Tongue (tissue), 2 donors: ENCODE results near the gene MRPS18A. TPM values are rescaled to one million over a fixed set of nuclear protein-coding genes. Genes with fewer than 3 reads are reported as not detected.

Experiments used
- DNase-seq: peaks from one replicate; pipeline ENCODE4 v3.0.0-alpha.2; 2015
- total RNA-seq: library from RNA; depleted of rRNA; stranded (reverse); fragments of >200 nt; gene quantifications from one replicate; pipeline ENCODE4 v1.2.3, GENCODE V29; 2014

MRPS18A gene
- total RNA-seq, 1 donor from 2014 or later, result 31.4 TPM

DNA sequence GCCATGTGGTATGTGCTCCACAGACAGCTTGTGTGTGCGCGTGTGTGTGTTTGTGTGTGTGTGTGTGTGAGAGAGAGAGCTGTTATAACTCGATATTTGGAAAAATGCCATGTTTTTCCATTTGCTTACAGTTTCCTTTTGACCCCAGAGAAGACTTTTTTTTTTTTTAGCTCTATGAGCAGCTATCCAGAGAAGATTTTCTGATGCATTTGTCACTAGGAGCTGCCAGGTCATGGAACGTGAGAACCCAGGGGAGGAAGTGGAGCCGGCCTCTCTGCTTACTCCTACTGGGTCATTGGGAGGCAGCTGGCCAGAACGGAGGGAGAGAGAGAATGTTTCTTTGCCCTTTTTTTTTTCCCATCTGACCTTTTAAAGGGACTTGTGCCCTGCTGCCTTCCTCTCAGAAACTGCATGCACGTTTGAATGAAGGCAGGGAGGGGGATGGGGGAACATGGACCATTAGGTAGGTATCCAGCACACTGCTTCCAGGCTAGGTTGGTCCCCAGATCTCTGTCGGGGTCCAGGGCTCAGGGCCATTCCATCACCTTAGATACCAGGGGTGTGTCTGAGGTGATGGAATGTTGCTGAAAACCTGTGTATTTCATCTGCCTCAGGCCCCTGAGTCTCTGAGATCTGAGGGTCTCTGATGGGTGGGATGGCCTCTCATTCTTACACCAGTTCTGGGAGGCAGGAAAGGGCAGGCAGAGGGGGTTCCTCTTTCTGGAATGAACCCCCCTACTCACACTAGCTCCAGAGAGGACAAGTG, 11.2 kb upstream of the MRPS18A start:
- DNase-seq, result peak; percentile 76

DNA sequence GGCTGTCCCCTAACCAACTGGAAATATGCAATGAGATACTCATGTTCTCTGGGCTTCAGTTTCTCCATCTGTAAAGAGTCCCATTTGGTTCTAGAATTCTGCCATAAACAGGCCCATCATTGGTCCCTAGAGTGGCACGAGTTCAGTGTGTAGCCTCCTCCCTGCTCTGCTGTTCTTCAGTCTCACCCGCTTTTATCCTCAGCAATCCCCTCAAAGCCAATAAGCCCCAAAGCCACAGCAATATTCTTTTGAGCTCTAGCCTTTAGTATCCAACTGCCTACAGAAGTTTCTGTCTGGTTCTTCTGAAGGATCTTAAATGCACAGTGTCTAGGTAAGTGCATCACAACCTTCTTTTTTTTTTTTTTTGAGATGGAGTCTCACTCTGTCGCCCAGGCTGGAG, 9.8 kb upstream of the MRPS18A start:
- no peak for DNase-seq

DNA sequence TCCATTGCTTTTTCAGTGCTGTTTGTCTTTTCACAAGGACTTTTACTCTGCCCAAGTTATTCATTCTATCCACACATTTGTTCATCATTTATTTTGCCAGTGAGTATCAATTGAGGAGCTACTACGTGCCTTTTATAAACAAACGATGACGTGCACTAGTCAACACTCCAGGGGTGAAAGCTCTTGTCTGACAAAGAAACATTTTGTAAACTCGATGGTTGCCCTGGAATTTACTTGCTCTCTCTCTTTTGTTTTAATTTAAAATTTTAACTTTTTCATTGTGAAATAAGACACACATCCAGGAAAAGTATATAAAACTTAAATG, 8.3 kb upstream of the MRPS18A start:
- no peak for DNase-seq

GRCh38 chr6:43695215-43695966, 7.8 kb upstream of the MRPS18A start:
- DNase-seq, result peak; percentile 91

DNA sequence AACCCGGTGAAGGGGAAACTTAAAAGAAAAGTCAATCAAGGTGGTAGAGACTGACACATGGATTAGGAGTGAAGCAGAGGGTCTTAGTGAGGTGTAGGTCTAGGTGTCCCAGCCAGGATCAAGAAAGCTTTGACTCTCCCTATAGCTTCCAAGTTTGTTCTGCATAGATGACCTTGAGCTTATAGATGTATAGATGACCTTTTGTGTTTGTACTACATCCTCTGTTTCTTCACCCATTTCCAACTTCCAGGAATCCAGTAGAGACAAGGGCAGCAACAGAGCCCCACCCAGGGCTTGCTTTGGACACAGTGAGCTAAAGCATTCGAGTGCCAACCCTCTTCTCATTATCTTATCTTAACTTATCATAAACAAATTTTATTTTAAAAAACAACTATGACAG, 1.8 kb upstream of the MRPS18A start:
- DNase-seq, result no peak

- DNase-seq, result no peak
These were observed 533 bp downstream of the MRPS18A start for GRCh38 chr6:43687079-43687436.

DNA sequence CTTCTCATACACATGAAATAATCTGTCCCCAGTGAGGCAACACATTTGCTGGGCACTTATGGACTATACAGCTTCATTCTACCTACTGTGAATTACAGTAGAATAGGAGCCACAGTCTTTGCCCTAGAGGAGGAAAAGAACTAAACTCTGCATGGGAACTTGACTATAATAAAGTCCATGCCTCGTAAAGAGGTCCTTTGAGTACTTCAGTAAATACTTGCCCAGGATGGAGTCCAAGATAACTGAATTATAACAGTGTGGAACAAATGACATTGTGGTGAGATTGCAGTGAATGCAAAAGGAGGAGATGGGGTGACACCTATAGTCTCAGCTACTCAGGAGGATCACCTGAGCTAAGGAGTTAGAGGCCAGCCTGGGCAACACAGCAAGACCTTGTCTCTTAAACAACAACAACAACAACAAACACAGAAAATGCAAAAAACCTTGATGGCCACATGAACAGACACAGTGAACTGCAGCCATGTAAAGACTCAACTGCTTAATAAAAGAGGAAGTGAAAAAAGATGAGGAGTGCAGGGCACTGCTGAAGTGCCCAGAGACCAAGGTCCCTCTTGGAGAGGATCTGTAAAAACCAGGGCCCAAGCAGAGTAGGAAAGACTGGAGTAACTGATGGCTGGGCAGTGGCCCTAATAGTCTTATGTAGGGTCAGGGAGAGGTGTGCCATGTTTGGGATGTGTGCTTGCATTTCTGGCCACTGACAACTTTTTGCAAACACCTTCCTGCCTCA, 3.7 kb downstream of the MRPS18A start:
- DNase-seq, result no peak

DNA sequence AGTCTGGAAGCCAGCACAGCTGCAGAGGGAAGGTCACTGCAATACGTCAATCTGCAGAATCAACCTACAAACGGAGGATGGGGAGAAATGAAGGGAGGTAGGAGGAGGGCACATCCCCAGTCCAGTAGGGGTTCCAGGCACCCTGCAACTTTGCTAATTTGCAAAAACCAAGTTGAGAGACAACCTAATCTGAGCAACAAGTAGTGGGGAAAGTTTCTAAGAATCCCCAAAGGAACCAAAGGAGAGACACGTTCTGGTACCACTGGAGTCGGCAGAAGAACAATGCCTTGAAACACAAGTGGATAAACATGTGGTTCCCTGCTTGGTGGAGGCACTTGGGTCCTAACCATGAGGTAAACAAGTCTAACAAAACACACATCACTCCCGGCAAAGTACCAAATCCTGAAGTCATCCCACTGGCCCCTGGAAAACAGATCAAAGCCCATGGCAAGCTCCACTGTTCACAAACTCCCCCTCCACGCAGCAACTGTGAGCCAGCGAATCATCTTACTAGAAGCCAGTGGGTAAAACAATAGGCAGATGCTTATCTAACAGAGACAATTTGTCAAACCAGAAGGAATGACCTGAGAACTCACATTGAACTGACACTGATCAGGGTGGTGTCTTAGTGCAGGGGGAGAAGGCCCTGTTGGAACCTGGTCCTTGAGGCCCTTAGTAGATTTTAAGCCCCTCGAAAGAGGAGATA, 4.7 kb downstream of the MRPS18A start:
- DNase-seq, result no peak

DNA sequence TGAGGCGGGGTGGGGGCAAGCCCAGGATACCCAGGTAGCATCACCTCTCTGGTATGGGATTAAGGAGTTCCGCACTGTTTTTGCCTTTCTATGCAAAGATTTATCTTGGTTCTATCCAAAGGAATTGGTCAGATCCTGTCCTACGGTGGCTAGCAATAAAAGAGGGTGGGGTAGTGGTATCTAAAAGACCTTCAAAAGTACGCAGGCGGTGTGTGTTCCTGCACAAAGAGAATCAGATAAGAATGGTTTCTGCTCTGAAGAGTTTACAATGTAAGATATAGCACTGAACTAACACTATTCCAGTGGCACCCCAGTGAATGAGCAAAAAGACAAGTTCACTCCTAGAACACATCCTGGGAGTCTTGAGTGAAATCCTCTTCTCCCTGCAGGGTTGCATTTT, 6.3 kb downstream of the MRPS18A start:
- no peak for DNase-seq

GRCh38 chr6:43680308-43681200, 7.0 kb downstream of the MRPS18A start:
- no peak for DNase-seq

DNA sequence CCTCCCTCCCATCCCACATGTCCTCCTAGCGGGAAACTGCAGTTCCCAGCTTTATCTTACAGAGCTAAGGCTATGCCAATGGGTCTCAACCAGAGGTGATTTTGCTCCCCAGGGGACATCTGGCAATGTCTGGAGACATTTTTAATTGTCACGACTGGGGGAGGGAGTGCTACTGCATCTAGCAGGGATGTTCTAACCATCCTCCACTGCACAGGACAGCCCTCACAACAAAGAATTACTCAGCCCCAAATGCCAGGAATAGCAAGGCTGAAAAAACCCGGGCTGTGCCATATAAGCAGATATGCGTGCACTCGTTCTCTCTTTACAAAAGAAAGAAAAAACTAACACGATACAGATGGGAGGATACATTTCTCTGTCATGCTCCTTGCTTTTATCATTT, 8.5 kb downstream of the MRPS18A start:
- DNase-seq, result no peak

DNA sequence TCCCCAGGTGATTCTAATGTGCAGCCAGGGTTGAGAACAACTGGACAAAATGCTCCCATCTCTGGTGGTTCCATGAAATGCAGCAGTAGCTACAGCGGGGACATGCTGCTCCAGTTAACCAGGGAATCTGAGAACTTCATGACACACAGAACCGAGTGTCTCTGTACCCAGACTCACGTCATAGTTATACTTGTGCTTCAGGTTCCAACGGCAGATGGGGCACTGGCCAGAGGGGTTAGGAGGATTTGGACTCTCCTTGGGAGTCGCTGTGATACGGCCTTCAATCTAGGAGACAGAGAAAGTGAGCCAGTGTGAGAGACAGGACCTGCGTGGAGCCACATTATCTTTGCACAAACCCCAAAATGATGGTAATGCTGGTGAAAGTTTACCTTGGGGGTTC, 9.2 kb downstream of the MRPS18A start:
- no peak for DNase-seq

DNA sequence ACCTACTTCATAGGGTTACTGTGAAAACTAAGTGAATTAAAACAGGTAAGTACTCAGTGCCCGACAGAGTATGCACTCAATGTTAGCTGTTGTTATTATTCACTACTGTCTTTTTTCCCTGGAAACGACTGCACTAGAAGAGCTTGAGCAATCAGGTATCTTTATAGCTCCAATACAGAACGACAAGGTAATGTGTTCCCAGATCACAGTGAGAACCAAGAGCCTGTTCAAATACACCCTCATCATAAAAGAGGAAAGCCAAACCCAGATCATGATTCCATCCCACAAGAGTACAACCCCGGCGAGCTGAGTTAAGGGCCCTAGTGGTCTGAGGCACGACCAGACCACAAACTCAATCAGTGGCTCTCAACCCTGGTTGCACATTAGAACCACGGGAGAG, 9.8 kb downstream of the MRPS18A start:
- DNase-seq, result no peak

DNA sequence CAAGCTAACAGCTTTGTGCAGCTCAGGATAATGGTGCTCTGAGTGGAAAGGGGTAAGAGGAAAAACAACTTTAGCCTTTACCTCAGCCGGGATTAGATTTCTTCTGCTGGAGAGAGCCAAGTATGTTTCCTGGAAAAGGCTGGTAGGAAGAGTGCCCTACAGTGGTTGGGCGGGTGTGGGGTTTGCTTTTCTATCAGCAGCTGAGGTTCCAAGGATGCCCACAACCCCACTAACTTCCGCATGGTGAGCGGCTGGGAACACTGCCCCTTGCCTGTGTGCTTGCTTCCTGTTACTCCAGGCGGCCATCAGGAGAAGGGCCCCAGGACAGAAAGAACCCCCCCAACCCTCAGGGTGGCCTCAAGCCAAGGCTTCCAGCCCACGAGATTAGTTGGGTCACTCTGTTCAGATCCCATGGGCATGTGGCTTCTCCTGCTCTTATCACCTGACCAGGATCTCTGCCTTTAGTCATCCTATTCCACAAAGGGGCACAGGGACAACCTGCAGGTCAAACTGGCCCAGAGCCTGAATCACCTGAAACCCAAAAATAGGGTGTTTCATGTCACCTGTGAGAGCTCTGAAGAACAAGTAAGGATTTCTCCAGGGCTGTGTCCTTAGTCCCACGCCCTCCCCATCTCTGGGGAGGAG, 10.5 kb downstream of the MRPS18A start:
- no peak for DNase-seq

- no peak for DNase-seq
These were observed 12.7 kb downstream of the MRPS18A start for GRCh38 chr6:43674921-43675320.

GRCh38 chr6:43674291-43674690, 13.3 kb downstream of the MRPS18A start:
- no peak for DNase-seq

DNA sequence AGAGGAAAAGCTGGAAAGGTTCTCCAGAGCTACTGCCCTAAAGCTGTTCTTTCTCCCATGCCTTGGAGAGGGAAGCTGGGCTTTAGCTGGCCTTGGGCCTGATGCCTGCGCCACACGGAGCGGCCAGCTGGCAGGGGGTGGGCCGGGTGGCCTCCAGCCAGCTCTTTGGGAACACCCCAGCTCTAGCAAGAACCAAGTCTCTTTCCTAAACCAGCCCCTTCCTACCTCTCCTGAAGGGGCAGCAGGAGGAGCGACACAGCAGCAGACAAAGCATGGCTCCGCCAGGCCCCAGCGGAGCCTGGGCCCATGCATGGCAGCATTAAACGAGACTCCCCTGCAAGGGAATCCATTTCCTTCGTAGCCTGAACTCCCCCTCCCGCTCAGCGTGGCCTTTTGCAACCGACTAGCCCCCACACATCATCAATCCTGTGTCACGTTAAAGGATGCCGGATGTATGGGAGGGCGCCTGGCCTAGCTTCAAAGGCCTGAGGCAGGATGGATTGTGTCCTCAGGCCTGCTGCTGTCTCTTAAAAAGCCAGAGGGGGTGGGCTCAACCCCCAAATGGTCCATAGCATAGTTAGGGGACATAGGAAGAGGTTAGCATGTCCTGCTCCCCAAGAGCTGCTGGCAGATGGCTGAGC, 14.0 kb downstream of the MRPS18A start:
- DNase-seq, result peak; percentile 87

DNA sequence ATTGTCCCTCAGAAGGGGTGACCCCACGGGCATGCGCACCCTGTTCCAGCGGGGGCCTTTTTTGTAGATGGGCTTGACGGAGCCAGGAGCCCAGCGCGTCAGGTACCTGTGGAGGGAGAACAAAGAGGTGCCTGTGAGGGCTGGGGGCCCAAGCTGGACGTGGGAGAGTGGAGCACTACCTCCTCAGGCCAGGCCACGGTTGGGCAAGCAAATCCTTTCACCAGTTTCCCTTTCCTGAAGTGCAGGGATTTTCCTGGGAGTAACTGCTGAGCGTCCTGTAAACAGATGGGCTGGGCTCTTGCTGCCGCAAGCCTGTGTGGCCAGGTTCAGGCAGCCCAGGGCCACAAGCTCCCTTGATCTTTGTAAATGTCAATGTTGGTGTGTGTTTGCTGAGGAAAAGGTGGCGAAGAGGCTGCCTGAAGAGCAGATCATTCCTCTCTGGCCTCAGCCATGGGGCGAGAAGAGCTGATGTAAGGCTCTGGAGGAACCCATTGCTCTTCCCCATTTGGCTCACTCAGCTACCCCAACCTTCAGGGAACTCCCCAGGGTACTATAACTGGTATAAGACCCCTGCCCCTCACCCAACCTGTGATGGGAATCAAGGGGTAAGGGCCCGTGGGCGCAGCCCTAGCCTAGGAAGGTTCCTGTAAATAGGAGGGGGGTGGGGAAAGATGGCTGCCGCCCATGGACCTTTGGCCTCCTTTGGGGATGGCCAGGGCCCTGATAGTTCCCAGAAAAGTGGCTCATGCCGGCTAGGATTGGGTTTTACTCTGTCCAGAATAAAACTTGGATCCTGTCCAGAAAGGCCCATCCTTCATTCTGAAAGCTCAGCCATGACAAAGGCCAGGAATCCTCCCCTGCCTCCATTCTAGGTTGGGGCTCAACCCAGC, 15.5 kb downstream of the MRPS18A start:
- no peak for DNase-seq

GRCh38 chr6:43671011-43671800, 16.4 kb downstream of the MRPS18A start:
- no peak for DNase-seq
